H9 (cell line): ENCODE data around the gene COA8. TPM values are rescaled to one million over a fixed set of nuclear protein-coding genes. Genes with fewer than 3 reads are reported as not detected.

Experiments
- DNase-seq: peaks from one replicate; pipeline ENCODE4 v3.0.0-alpha.2; 2017
- H2AFZ ChIP-seq: one replicate; pipeline ENCODE4 v1.6.1; 2013; ENCODE audit warnings: mild to moderate bottlenecking, low read length, control low read depth, moderate library complexity
- H2AK5ac ChIP-seq: 2 replicates; pipeline ENCODE4 v1.6.1; 2013; ENCODE audit warnings: low read length, control low read depth, mixed read lengths; ENCODE audit not compliant: insufficient read length
- H2BK120ac ChIP-seq: one replicate; pipeline ENCODE4 v1.6.1; 2013; ENCODE audit warnings: low read depth, mild to moderate bottlenecking, low read length, control low read depth, inconsistent platforms; ENCODE audit not compliant: poor library complexity, severe bottlenecking
- H2BK12ac ChIP-seq: 2 replicates; pipeline ENCODE4 v1.6.1; 2013; ENCODE audit warnings: low read length, control low read depth, mixed read lengths, low read depth; ENCODE audit not compliant: insufficient read length
- H2BK15ac ChIP-seq: 2 replicates; pipeline ENCODE4 v1.6.1; 2013; ENCODE audit warnings: low read depth, low read length, control low read depth
- H2BK20ac ChIP-seq: one replicate; pipeline ENCODE4 v1.6.1; 2013; ENCODE audit warnings: low read depth, mild to moderate bottlenecking, low read length, control low read depth, inconsistent platforms; ENCODE audit not compliant: poor library complexity, severe bottlenecking
- H2BK5ac ChIP-seq: 2 replicates; pipeline ENCODE4 v1.6.1; 2013; ENCODE audit warnings: low read length, control low read depth, mixed read lengths; ENCODE audit not compliant: insufficient read length
- H3K14ac ChIP-seq: 2 replicates; pipeline ENCODE4 v1.6.1; 2013; ENCODE audit warnings: low read length, control low read depth; ENCODE audit not compliant: insufficient read depth
- H3K18ac ChIP-seq: 2 replicates; pipeline ENCODE4 v1.6.1; 2013; ENCODE audit warnings: low read depth, mild to moderate bottlenecking, mixed read lengths, low read length, control low read depth; ENCODE audit not compliant: insufficient read length
- H3K23ac ChIP-seq: 2 replicates; pipeline ENCODE4 v1.6.1; 2013; ENCODE audit warnings: low read length, control low read depth, mixed read lengths, low read depth; ENCODE audit not compliant: insufficient read length
- H3K23me2 ChIP-seq: 2 replicates; pipeline ENCODE4 v1.6.1; 2013; ENCODE audit warnings: low read depth, mild to moderate bottlenecking, mixed read lengths, low read length, control low read depth; ENCODE audit not compliant: insufficient read length, poor library complexity, severe bottlenecking
- H3K27ac ChIP-seq: 2 replicates; pipeline ENCODE4 v1.5.1; 2013; ENCODE audit warnings: low read length, control low read depth, mixed read lengths, low read depth; ENCODE audit not compliant: insufficient read length
- H3K27me3 ChIP-seq: 2 replicates; pipeline ENCODE4 v1.6.1; 2013; ENCODE audit warnings: low read length, control low read depth, inconsistent platforms; ENCODE audit not compliant: insufficient read depth
- H3K4ac ChIP-seq: 2 replicates; pipeline ENCODE4 v1.6.1; 2013; ENCODE audit warnings: low read depth, mild to moderate bottlenecking, control low read depth, inconsistent platforms, low read length, moderate library complexity
- H3K4me1 ChIP-seq: 2 replicates; pipeline ENCODE4 v1.6.1; 2013; ENCODE audit warnings: low read length, control low read depth, inconsistent platforms; ENCODE audit not compliant: insufficient read depth
- H3K4me2 ChIP-seq: 2 replicates; pipeline ENCODE4 v1.6.1; 2013; ENCODE audit warnings: low read length, control low read depth, mixed read lengths; ENCODE audit not compliant: insufficient read length, insufficient read depth
- H3K56ac ChIP-seq: 2 replicates; pipeline ENCODE4 v1.6.1; 2013; ENCODE audit warnings: low read depth, mild to moderate bottlenecking, mixed read lengths, low read length, control low read depth; ENCODE audit not compliant: insufficient read length
- H3K79me1 ChIP-seq: 2 replicates; pipeline ENCODE4 v1.6.1; 2013; ENCODE audit warnings: low read depth, mild to moderate bottlenecking, moderate library complexity, low read length, control low read depth, inconsistent platforms; ENCODE audit not compliant: insufficient read depth, poor library complexity, severe bottlenecking
- H3K79me2 ChIP-seq: 2 replicates; pipeline ENCODE4 v1.6.1; 2013; ENCODE audit warnings: low read length, control low read depth, inconsistent platforms; ENCODE audit not compliant: insufficient read depth
- H3K9ac ChIP-seq: 2 replicates; pipeline ENCODE4 v1.6.1; 2013; ENCODE audit warnings: low read length, control low read depth, mixed read lengths; ENCODE audit not compliant: insufficient read length; ENCODE audit errors: extremely low read depth
- H3K9me3 ChIP-seq: one replicate; pipeline ENCODE4 v1.6.1; 2013; ENCODE audit warnings: low read depth, low read length, inconsistent platforms; ENCODE audit not compliant: control insufficient read depth
- H3T11ph ChIP-seq: one replicate; pipeline ENCODE4 v1.6.1; 2013; ENCODE audit warnings: mild to moderate bottlenecking, low read length, control low read depth, inconsistent platforms
- H4K20me1 ChIP-seq: one replicate; pipeline ENCODE4 v1.6.1; 2013; ENCODE audit not compliant: control insufficient read depth, insufficient read length, insufficient read depth
- H4K5ac ChIP-seq: 2 replicates; pipeline ENCODE4 v1.6.1; 2013; ENCODE audit warnings: low read depth, mild to moderate bottlenecking, mixed read lengths, low read length, control low read depth; ENCODE audit not compliant: insufficient read length
- H4K8ac ChIP-seq: replicated peaks from 2 replicates; pipeline ENCODE4 v1.6.1; 2013; ENCODE audit warnings: low read length, control low read depth, mixed read lengths, low read depth; ENCODE audit not compliant: insufficient read length
- H4K91ac ChIP-seq: 2 replicates; pipeline ENCODE4 v1.6.1; 2013; ENCODE audit warnings: low read depth, mild to moderate bottlenecking, moderate library complexity, mixed read lengths, low read length, control low read depth; ENCODE audit not compliant: insufficient read length
- H3K27ac Mint-ChIP-seq, 3 experiments: 2 replicates in 2 of 3; 3 replicates in 1 of 3; pipeline ENCODE4 v1.8.0; 2020 to 2021; ENCODE audit warnings: mixed read lengths in 3 of 3, mild to moderate bottlenecking in 1 of 3, moderate library complexity in 1 of 3
- H3K27me3 Mint-ChIP-seq: 2 replicates; pipeline ENCODE4 v1.8.0; 2021; ENCODE audit warnings: low read depth, mild to moderate bottlenecking, moderate library complexity, mixed read lengths
- H3K36me3 Mint-ChIP-seq, 3 experiments: 2 replicates in 2 of 3; 3 replicates in 1 of 3; pipeline ENCODE4 v1.8.0; 2020 to 2021; ENCODE audit warnings: low read depth in 3 of 3, mixed read lengths in 3 of 3; ENCODE audit not compliant: insufficient read depth in 1 of 3
- H3K4me1 Mint-ChIP-seq, 2 experiments: 2 replicates each; pipeline ENCODE4 v1.8.0; 2020; ENCODE audit warnings: mixed read lengths in 2 of 2
- H3K4me3 Mint-ChIP-seq, 2 experiments: 2 replicates in 1 of 2; 3 replicates in 1 of 2; pipeline ENCODE4 v1.8.0; 2020 to 2021; ENCODE audit warnings: mild to moderate bottlenecking in 2 of 2, mixed read lengths in 2 of 2, moderate library complexity in 1 of 2
- H3K9me3 Mint-ChIP-seq, 2 experiments: 2 replicates in 1 of 2; 3 replicates in 1 of 2; pipeline ENCODE4 v1.8.0; 2020; ENCODE audit warnings: mild to moderate bottlenecking in 2 of 2, mixed read lengths in 2 of 2, moderate library complexity in 1 of 2
- CTCF ChIP-seq: fragments of 200-600 bp; sonication (generic); conservative IDR thresholded peaks from 3 replicates; pipeline ENCODE4 v1.8.0; 2021; ENCODE audit warnings: antibody characterized with exemption, mild to moderate bottlenecking
- whole genome bisulfite sequencing: extraction: QIAGEN DNeasy Blood & Tissue Kit; methylation state at CpG from one replicate; pipeline ENCODE4 v1.1.7; 2013; ENCODE audit warnings: missing lambda C conversion rate, low lambda C conversion rate, mixed read lengths; ENCODE audit not compliant: insufficient read length; ENCODE audit errors: extremely low coverage; 5-methylcytosine and 5-hydroxymethylcytosine counted together
- total RNA-seq: library from RNA; stranded (reverse); gene quantifications from 2 replicates; pipeline ENCODE4 v1.2.1, GENCODE V29; 2021

Gene COA8
- total RNA-seq, 1 experiment from 2014 or later, result 45.5 TPM

- no peak overlapping the region for H4K91ac ChIP-seq
- no peaks in the 10 kb centered on the region for H3K9me3 ChIP-seq
- H4K8ac ChIP-seq, result no peak overlapping the region
- H4K5ac ChIP-seq, result no peak overlapping the region
- no peak overlapping the region for H2BK12ac ChIP-seq
- no peaks in the 10 kb centered on the region; the same call in 1 of the 2 replicates for H3K4me1 ChIP-seq
- H2BK5ac ChIP-seq, result no peak overlapping the region
- no peak overlapping the region for H3K23ac ChIP-seq
- peaks cover 4% of the 10 kb centered on the region for H4K20me1 ChIP-seq
- no peak overlapping the region for H3K27ac ChIP-seq
- peaks cover 10% of the 10 kb centered on the region; the same call in 1 of the 2 replicates for H3K79me2 ChIP-seq
- no peak for DNase-seq
- H3K14ac ChIP-seq, result no peak overlapping the region
- no peak overlapping the region for H2BK20ac ChIP-seq
- Mint-ChIP-seq H3K4me3 (no peak overlapping the region), H3K27ac (no peak overlapping the region), H3K4me1 (peaks cover 11 to 19% of the 10 kb centered on the region in 2 experiments), H3K9me3 (no peaks in the 10 kb centered on the region; a peak in 2 of 5 replicates), H3K27me3 (peaks cover 6% of the 10 kb centered on the region), H3K36me3 (peaks cover 0 to 10% (median 4%) of the 10 kb centered on the region in 3 experiments; a peak in 5 of 7 replicates)
- H3K4me2 ChIP-seq, result no peak overlapping the region
- H3K56ac ChIP-seq, result no peak overlapping the region
- H3T11ph ChIP-seq, result no peak overlapping the region
- H3K23me2 ChIP-seq, result peaks cover 8% of the 10 kb centered on the region
- no peak overlapping the region for H3K4ac ChIP-seq
- no peak overlapping the region for H2BK120ac ChIP-seq
- H2BK15ac ChIP-seq, result no peak overlapping the region
- no peak overlapping the region for H3K18ac ChIP-seq
- H3K9ac ChIP-seq, result no peak overlapping the region
- TF ChIP-seq CTCF, result no peak
- H3K27me3 ChIP-seq, result no peaks in the 10 kb centered on the region
- peaks cover 13% of the 10 kb centered on the region for H3K79me1 ChIP-seq
- H2AK5ac ChIP-seq, result no peak overlapping the region
- no peak overlapping the region for H2AFZ ChIP-seq
- no CpG with 5 or more reads among the region's 32 CpGs for WGBS
These were observed 30.3 kb upstream of the COA8 start for GRCh38 chr14:103532216-103533136.
